Prostate gland (tissue), 2 donors: Measurements from ENCODE around the gene SLC25A21.

Source experiments
- CTCF ChIP-seq, 4 experiments: fragments of 200-600 bp in 2 of 4; fragments of 450-650 bp in 2 of 4; sonication (generic) in 2 of 4; IDR thresholded peaks; 1 replicate in 3 of 4; 2 replicates in 1 of 4; pipeline ENCODE4 v1.5.1; 2016 to 2019; ENCODE audit warnings: antibody characterized with exemption in 4 of 4, mild to moderate bottlenecking in 2 of 4, moderate library complexity in 2 of 4
- POLR2A ChIP-seq: fragments of 450-650 bp; IDR thresholded peaks from one replicate; pipeline ENCODE4 v1.6.1; 2016; ENCODE audit warnings: antibody characterized with exemption, mild to moderate bottlenecking

GRCh38 chr14:36856095-36856878 lies 316.1 kb downstream of the SLC25A21 start:
- no peak for TF ChIP-seq CTCF (IDR thresholded peaks at IDR 0.05)
- no peak for TF ChIP-seq POLR2A
